GM18520 (cell line): ENCODE measurements around the gene ZNF580.

Experiments
- ATAC-seq: cut with Tn5 transposase; IDR thresholded peaks from one replicate; pipeline ENCODE4 v1.9.1; 2021; ENCODE audit not compliant: unreplicated experiment

Gene ZNF580

GRCh38 chr19:55658846-55659459 is 18.2 kb downstream of the ZNF580 start:
- ATAC-seq: no peak

GRCh38 chr19:55659822-55660221 is 19.0 kb downstream of the ZNF580 start:
- no peak for ATAC-seq

GRCh38 chr19:55660404-55660803 is 19.6 kb downstream of the ZNF580 start:
- no peak for ATAC-seq

DNA sequence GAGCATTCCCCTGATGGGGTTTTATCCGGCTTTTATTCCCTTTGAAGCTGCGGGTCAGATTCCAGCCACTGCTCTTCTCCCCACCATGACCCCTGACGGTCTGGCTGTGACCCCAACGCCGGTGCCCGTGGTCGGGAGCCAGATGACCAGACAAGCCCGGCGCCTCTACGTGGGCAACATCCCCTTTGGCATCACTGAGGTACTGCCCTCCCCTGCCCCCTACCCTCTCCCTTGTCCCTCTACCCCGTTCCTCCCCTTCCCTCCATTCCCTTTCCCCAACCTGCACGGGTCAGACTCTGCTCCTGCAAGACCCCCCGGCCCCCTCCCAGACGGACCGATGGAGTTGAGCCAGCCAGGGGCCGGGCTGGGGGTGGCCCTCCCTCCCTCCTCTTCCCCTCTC is 20.2 kb downstream of the ZNF580 start:
- no peak for ATAC-seq

- ATAC-seq: no peak
Measured at GRCh38 chr19:55661826-55662225, 21.0 kb downstream of the ZNF580 start.

GRCh38 chr19:55663846-55664536 is 23.2 kb downstream of the ZNF580 start:
- no peak for ATAC-seq

DNA sequence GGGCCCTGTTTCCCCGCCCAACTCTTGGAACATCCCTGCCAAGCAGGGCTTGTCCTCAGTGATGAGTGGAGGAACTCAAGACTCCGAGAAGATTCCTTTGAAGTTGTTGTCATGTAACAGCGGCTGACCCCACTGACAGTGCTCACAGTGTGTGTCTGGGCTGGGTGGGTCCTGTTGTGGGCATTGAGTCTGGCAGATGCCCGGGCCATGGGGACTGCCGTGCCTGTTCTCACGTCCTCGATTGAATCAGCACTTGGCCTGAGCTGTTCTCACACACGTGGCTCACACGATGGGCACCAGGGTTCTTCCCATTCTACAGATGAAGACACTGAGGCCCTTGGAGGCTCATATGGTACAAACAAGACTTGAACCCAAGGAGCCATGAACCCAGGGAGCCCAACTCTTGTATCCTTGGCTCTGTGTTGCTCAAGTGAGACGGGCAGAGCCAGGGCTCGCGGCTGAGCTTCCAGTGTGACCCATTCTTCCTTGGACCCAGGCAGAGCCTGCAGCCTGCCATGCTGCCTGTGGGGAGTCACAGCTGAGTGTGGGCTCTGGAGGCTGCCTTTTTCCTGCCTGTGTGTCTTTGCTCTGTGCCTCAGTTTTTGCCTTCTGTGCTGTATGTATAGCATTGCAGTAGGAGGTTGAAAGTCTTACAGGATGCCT is 25.7 kb downstream of the ZNF580 start:
- no peak for ATAC-seq

DNA sequence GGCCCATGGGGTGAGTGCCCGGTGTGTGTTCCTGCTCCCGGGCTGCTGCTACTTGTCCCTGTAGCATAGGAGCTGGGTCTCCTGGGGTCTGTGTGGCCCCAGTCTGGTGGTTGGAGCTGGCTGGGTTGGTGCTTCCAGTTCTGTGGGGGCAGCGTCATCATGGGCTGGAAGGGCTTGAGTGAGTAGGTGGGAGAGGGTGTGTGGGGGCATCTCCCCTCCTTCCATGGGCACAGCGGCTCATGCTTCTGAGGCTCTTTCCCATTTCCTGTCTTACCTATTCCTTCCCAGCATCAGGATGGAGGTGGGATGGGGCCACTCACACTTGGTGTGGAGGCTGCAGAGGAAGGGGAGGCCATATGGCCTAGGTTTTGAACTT is 26.2 kb downstream of the ZNF580 start:
- no peak for ATAC-seq

DNA sequence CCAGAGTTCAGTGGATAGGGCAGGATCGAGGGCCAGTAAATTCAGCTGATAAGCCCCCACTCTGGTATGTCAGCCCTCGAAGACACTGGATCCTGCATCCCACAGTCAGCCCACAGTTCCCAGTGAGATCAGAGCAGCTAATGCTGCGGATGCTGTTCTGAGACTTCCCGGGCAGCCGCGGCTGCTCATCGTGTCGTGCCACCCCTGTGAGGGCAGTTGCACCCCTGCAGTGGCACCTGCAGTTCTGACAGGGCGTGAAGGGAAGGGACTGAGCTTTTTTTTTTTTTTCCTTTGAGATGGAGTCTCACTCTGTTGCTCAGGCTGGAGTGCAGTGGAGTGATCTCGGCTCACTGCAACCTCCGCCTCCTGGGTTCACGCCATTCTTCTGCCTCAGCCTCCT is 26.7 kb downstream of the ZNF580 start:
- no peak for ATAC-seq

DNA sequence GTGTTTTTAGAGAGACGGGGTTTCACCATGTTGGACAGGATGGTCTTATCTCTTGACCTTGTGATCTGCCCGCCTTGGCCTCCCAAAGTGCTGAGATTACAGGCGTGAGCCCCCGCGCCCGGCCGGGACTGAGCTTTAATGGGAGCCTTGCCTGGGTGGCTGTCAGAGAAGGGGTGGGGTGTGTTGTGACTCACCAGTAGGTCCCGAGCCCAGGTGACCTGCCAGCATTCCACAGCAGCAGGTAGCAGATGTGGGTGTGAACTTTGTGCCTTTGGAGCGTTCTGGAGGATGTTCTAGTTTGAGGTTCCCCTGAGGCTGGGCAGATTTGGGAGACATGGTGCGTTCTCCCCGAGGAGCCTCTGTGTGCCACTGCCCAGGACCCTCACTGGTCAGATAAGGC is 27.2 kb downstream of the ZNF580 start:
- ATAC-seq: no peak

GRCh38 chr19:55668603-55669348 is 28.0 kb downstream of the ZNF580 start:
- ATAC-seq: no peak

- no peak for ATAC-seq
Measured at GRCh38 chr19:55669418-55670279, 28.8 kb downstream of the ZNF580 start.

DNA sequence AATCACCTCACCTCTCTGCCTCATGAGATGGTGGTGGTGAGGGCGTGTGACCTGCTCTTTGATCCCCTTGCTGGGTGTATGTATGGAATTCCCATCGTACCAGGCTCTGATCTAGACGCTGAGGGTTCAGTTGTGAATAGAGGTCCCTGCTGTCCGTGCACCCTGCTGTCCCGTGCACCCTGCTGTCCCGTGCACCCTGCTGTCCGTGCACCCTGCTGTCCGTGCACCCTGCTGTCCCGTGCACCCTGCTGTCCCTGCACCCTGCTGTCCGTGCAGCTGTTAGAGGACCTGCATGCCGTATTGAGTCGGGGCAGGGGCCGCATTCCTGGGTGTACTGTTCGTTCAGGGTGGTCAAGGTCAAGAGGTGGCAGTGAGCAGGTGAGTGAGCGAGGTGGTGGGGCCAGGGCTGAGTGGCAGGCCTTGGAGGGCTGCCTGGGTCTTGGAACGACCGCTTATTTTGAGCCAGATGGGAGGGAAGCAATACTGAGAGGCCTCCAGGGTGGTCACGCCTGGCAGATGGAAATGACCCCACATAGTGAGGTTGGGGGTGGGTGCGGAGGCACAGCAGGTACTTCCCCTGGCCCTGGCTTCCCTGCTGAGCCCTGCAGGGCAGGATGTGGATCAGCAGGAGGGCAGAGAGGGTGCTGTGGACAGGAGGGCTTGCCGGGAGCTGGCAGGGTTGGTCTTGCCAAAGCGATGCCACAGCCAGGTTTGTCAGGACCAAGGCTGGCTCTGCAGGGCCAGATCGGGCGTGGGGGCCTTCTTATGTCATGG is 29.7 kb downstream of the ZNF580 start:
- ATAC-seq: no peak

DNA sequence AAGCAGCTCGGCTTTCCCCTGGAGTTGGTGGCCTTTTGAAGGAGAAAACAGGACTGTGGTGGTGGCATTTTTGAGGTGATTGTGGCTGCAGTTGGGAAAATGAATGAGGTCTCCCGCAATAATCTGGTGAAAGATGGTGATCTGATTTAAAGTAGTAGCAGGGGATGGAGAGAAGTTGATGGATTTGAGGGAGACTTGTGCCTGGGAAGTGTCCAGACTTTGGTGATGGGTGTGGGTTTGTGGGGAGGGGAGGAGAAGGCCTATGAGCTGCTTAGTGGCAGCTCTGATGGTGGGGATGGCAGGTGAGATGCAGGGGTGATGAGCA is 30.2 kb downstream of the ZNF580 start:
- no peak for ATAC-seq

- no peak for ATAC-seq
Measured at GRCh38 chr19:55672418-55672817, 31.6 kb downstream of the ZNF580 start.

GRCh38 chr19:55673465-55673864 is 32.7 kb downstream of the ZNF580 start:
- no peak for ATAC-seq

- ATAC-seq: no peak
Measured at GRCh38 chr19:55673889-55674288, 33.1 kb downstream of the ZNF580 start.

DNA sequence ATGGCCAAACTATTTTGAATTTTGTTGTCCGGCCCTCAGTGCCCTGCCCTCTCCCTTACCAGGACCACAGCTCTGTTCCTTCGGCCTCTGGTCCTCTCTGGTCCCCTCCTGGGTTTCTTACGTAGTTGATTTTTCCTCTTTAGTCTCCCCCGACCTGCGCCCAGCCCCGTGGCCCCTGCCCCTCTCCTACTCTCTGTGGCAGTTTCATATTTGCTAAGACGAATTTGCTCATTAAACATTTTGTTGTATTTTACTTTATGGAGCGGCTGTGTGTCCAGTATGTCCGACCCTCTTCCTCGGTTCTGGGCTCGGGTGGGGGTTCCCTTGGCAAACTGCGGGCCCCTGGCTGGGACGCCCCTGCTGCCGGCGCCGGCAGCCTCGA is 33.6 kb downstream of the ZNF580 start:
- ATAC-seq: no peak

DNA sequence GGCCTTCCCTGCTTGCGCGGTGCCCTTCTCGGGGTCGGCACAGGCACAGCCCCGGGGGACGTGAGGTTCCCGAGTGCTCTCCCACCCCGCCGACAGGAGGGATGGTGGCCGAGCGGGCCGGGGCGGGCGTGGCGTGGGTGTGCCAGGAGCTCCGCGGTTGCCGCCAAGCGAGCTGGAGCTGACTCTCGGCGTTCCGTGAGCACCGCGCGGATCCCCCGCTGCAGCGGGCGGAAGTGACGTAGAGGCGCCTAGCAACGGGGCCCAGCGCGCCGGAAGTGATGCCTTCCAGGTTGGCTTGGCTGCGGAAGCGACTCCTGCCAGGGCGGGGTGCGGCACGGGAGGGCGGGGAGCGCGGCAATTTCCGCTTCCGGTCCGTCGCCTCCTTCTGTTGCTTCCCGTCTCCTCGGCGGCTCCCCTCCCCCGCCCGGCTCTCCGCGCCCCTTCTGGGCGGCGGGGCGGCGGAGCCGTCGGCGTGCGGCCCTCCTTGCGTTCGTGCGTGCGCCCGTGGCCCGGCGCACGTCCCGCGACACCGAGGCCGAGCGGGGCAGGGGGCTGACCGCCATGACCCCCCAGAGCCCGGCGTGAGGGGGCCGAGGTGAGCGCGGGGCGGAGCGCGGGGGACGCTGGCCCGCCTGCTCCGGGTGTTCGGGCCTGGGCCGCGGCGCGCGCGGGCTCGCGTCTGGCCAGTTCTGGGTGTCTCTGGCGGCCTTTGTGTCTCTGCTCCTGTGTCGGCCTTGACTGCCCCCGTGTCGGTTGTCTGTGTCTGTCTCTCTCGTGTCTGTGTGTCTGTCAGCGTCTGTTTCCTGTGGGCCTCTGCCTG is 34.2 kb downstream of the ZNF580 start, which contains the start of gene EPN1:
Gene EPN1 (plus strand): TSS at position 386 of the 820 bp plus-strand sequence. CDS start 3,402 bp downstream, outside the sequence.
- ATAC-seq: peak; percentile 37
